ENCODE data around the gene SORCS2.

Gene SORCS2

GRCh38 chr4:7338876-7339623 lies 146.7 kb downstream of the SORCS2 start:
- TF ChIP-seq CTCF (IDR thresholded peaks at IDR 0.05; ENCODE audit: control extremely low read depth, extremely low read depth, low read depth, missing control alignments): no peak
- ChIA-PET CTCF (no interaction called here), POLR2A (no interaction called here)
- DNase-seq (ENCODE audit: extremely low spot score): no peak

GRCh38 chr4:7339751-7340552 lies 147.6 kb downstream of the SORCS2 start:
- CTCF ChIA-PET: no interaction called here
- DNase-seq (ENCODE audit: extremely low spot score): no peak
- no peak for TF ChIP-seq CTCF (IDR thresholded peaks at IDR 0.05; ENCODE audit: control extremely low read depth, extremely low read depth, low read depth, missing control alignments)
- POLR2A ChIA-PET: no interaction called here

- DNase-seq (ENCODE audit: extremely low spot score): no peak
- POLR2A ChIA-PET: no interaction called here
- CTCF ChIA-PET: no interaction called here
- TF ChIP-seq CTCF (IDR thresholded peaks at IDR 0.05; ENCODE audit: control extremely low read depth, extremely low read depth, low read depth, missing control alignments): no peak
Observed at GRCh38 chr4:7340553-7341433, 148.5 kb downstream of the SORCS2 start.

GRCh38 chr4:7341491-7342222 lies 149.3 kb downstream of the SORCS2 start:
- no peak for DNase-seq (ENCODE audit: extremely low spot score)
- ChIA-PET POLR2A (no interaction called here), CTCF (no interaction called here)
- no peak for TF ChIP-seq CTCF (IDR thresholded peaks at IDR 0.05; ENCODE audit: control extremely low read depth, extremely low read depth, low read depth, missing control alignments)

- DNase-seq (ENCODE audit: extremely low spot score): no peak
- POLR2A ChIA-PET: no interaction called here
- TF ChIP-seq CTCF (IDR thresholded peaks at IDR 0.05; ENCODE audit: control extremely low read depth, extremely low read depth, low read depth, missing control alignments): no peak
- CTCF ChIA-PET: no interaction called here
Observed at GRCh38 chr4:7342223-7343080, 150.1 kb downstream of the SORCS2 start.

All from GM10248 (cell line).